ENCODE measurements around the gene GZMM. TPM values are rescaled to one million over a fixed set of nuclear protein-coding genes. Genes with fewer than 3 reads are reported as not detected.

The GZMM gene
- total and polyA plus RNA-seq, 2 of the 13 experiments (the other 11 are each of a cell fraction or from before 2014, with no cell fraction given), result 0.07 TPM; not detected in 1

GRCh38 chr19:524062-524674 lies 19.7 kb upstream of the GZMM start (continued):
- peak; percentile 73; the same call in 1 of the 2 replicates for TF ChIP-seq UBTF (CRISPR knock-in tag; IDR thresholded peaks at IDR 0.05)
- TF ChIP-seq POLR2AphosphoS5 (IDR thresholded peaks at IDR 0.05; ENCODE audit: low read depth, low read length), result peak; percentile 54; the same call in 1 of the 2 replicates
- TF ChIP-seq, protein P1, sequence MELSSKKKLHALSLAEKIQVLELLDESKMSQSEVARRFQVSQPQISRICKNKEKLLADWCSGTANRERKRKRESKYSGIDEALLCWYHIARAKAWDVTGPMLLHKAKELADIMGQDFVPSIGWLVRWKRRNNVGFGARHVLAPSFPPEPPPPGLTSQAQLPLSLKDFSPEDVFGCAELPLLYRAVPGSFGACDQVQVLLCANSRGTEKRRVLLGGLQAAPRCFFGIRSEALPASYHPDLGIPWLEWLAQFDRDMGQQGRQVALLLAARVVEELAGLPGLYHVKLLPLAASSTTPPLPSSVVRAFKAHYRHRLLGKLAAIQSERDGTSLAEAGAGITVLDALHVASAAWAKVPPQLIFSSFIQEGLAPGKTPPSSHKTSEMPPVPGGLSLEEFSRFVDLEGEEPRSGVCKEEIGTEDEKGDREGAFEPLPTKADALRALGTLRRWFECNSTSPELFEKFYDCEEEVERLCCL (CRISPR knock-in tag; IDR thresholded peaks at IDR 0.05; ENCODE audit: borderline replicate concordance), result no peak
- peak; percentile 62 for TF ChIP-seq PHF5A (CRISPR knock-in tag; IDR thresholded peaks at IDR 0.05; ENCODE audit: low read depth, unreplicated experiment)
- TF ChIP-seq, protein P2, sequence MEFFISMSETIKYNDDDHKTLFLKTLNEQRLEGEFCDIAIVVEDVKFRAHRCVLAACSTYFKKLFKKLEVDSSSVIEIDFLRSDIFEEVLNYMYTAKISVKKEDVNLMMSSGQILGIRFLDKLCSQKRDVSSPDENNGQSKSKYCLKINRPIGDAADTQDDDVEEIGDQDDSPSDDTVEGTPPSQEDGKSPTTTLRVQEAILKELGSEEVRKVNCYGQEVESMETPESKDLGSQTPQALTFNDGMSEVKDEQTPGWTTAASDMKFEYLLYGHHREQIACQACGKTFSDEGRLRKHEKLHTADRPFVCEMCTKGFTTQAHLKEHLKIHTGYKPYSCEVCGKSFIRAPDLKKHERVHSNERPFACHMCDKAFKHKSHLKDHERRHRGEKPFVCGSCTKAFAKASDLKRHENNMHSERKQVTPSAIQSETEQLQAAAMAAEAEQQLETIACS (CRISPR knock-in tag; IDR thresholded peaks at IDR 0.05), result no peak
- no peak for TF ChIP-seq ZNF768 (CRISPR knock-in tag; IDR thresholded peaks at IDR 0.05)
- no peak for TF ChIP-seq ZNF614 (CRISPR knock-in tag; IDR thresholded peaks at IDR 0.05; ENCODE audit: borderline replicate concordance)
- peak; percentile 34; the same call in 1 of the 2 replicates for TF ChIP-seq BORCS8-MEF2B (CRISPR knock-in tag; IDR thresholded peaks at IDR 0.05)
- peak; percentile 40 for TF ChIP-seq FOSL2 (CRISPR knock-in tag; IDR thresholded peaks at IDR 0.05)
- TF ChIP-seq ZBTB46 (CRISPR knock-in tag; IDR thresholded peaks at IDR 0.05; ENCODE audit: borderline replicate concordance), result no peak
- TF ChIP-seq SNRNP70 (IDR thresholded peaks at IDR 0.05; ENCODE audit: low read depth, low read length), result no peak
- peak; percentile 57; the same call in 1 of the 2 replicates for TF ChIP-seq MXD1 (CRISPR knock-in tag; IDR thresholded peaks at IDR 0.05)
- no peak for TF ChIP-seq ZNF251 (CRISPR knock-in tag; IDR thresholded peaks at IDR 0.05)
- peak; percentile 88 for TF ChIP-seq ZNF292 (CRISPR knock-in tag; IDR thresholded peaks at IDR 0.05; ENCODE audit: borderline replicate concordance, low read depth)
- no peak for TF ChIP-seq ZBTB44 (CRISPR knock-in tag; IDR thresholded peaks at IDR 0.05)
- TF ChIP-seq ZNF790 (CRISPR knock-in tag; IDR thresholded peaks at IDR 0.05; ENCODE audit: borderline replicate concordance), result no peak
- 0 out of 2 replicates have a peak, but pooled peaks have one; percentile 8 for TF ChIP-seq STAG1 (CRISPR knock-in tag; IDR thresholded peaks at IDR 0.05)
- TF ChIP-seq HNRNPLL (IDR thresholded peaks at IDR 0.05; ENCODE audit: low read depth, low read length, poor library complexity, severe bottlenecking), result no peak
- TF ChIP-seq ZNF747 (CRISPR knock-in tag; IDR thresholded peaks at IDR 0.05; ENCODE audit: borderline replicate concordance), result peak; percentile 76
- TF ChIP-seq PHF21A (CRISPR knock-in tag; IDR thresholded peaks at IDR 0.05), result peak; percentile 97
- TF ChIP-seq TOPORS (CRISPR knock-in tag; IDR thresholded peaks at IDR 0.05), result 0 out of 2 replicates have a peak, but pooled peaks have one; percentile 41

All from HepG2 (cell line).